ENCODE measurements around the gene TTC19. TPM values are rescaled to one million over a fixed set of nuclear protein-coding genes. Genes with fewer than 3 reads are reported as not detected.
"Not testable (repeated sequence)": the region's sequence is repeated elsewhere in the genome, so short reads cannot be mapped to it uniquely, and the experiment has no call there.

The TTC19 gene
- total RNA-seq, 1 donor from 2014 or later, result 35.3 TPM

DNA sequence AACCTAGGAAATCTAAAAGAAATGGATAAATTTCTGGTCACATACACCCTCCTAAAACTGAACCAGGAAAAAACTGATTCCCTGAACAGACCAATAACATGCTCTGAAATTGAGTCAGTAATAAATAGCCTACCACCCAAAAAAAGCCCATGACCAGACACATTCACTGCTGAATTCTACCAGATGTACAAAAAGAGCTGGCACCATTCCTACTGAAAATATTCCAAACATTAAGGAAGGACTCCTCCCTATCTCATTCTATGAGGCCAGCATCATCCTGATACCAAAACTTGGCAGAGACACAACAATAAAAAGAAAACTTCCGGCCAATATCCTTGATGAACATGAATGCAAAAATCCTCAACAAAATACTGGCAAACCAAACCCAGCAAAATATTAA, 52.9 kb downstream of the TTC19 start:
- Mint-ChIP-seq H3K27me3 (ENCODE audit: low read depth) (no peaks in the 10 kb centered on the region), H3K4me3 (ENCODE audit: low read depth) (no peak overlapping the region), H3K27ac (no peak overlapping the region), H3K4me1 (ENCODE audit: low read depth) (peaks cover 13% of the 10 kb centered on the region), H3K9me3 (peaks cover 4% of the 10 kb centered on the region), H3K36me3 (ENCODE audit: low read depth) (peaks cover 63% of the 10 kb centered on the region)
- no peak for DNase-seq (ENCODE audit: low spot score)
- intact Hi-C loops (cut with micrococcal nuclease), result no loop called here

DNA sequence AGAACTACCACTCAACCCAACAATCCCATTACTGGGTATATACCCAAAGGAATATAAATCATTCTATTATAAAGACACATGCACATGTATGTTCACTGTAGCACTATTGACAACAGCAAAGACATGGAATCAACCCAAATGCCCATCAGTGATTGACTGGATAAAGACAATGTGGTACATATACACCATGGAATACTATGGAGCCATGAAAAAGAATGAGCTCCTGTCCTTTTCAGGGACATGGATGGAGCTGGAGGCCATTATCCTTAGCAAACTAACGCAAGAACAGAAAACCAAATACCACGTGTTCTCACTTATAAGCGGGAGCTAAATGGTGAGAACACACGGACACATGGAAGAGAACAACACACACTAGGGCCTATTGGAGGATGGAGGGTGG, 55.5 kb downstream of the TTC19 start:
- H3K27ac Mint-ChIP-seq; H3K9me3 Mint-ChIP-seq; H3K27me3 Mint-ChIP-seq (ENCODE audit: low read depth); DNase-seq (ENCODE audit: low spot score); intact Hi-C loops (cut with micrococcal nuclease); H3K4me3 Mint-ChIP-seq (ENCODE audit: low read depth); H3K4me1 Mint-ChIP-seq (ENCODE audit: low read depth): not testable (repeated sequence)
- H3K36me3 Mint-ChIP-seq (ENCODE audit: low read depth), result peaks cover 71% of the 10 kb centered on the region

DNA sequence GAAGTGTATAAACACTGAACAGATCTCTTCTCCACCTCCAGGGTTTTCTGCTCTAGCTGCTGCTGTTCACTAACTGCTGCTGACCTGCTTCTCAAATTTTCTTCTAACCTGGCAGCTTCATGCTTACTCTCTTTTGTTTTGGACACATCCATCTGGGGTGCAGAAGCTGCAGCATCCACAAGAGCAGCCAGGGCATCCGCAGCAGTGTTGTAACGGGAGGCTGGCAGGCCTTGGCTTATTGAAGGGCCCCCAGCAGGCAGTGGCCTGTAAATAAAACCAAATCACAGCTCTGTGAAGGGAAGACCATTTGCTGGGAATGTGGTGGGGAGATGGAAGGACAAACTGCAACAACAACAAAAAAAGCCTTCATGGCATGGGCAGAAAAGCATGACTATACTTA, 62.0 kb downstream of the TTC19 start:
- Mint-ChIP-seq H3K27ac (no peak overlapping the region), H3K9me3 (no peaks in the 10 kb centered on the region), H3K4me1 (ENCODE audit: low read depth) (peaks cover 2% of the 10 kb centered on the region), H3K27me3 (ENCODE audit: low read depth) (no peaks in the 10 kb centered on the region), H3K36me3 (ENCODE audit: low read depth) (peaks cover 75% of the 10 kb centered on the region), H3K4me3 (ENCODE audit: low read depth) (no peak overlapping the region)
- no peak for DNase-seq (ENCODE audit: low spot score)
- intact Hi-C loops (cut with micrococcal nuclease), result no loop called here

DNA sequence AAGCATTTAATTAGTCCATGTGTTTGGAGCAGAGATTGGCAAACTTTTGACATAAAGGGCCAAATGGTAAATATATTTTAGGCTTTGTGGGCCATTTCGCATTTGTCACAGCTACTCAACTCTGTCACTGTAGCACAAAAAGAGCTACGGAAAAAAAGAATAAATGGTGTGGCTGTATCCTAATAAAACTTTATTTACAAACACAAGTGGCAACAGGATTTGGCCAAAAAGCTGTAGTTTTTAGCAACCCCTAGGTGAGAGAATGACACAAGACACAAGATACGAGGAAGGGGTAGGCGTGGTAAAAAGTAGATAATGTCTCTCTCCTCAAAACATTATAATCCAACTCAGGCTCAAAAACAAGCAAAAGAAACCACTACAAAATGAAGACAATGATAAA, 66.5 kb downstream of the TTC19 start:
- Mint-ChIP-seq H3K4me1 (ENCODE audit: low read depth) (peaks cover 2% of the 10 kb centered on the region), H3K9me3 (no peaks in the 10 kb centered on the region), H3K27ac (no peak overlapping the region), H3K36me3 (ENCODE audit: low read depth) (peaks cover 84% of the 10 kb centered on the region), H3K27me3 (ENCODE audit: low read depth) (no peaks in the 10 kb centered on the region), H3K4me3 (ENCODE audit: low read depth) (no peak overlapping the region)
- intact Hi-C loops (cut with micrococcal nuclease), result no loop called here
- DNase-seq (ENCODE audit: low spot score), result no peak

DNA sequence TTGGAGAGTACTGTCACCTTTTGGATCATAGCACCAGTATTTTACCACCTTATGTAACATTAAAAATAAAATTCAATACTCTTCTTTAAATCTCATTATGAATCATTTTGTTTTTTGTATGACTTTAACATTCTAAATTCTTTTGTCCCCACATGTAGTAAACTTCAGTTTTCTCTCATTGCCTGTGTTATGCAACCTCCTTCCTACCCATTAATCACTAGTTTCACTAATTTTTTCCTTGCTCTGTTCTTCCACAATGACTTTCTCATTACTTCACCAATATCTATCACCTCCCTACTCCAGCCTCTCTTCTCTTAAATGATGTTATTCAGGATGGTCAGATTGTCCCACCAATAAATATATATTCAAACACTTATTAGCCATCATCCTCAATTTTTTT, 68.7 kb downstream of the TTC19 start:
- Mint-ChIP-seq H3K4me3 (ENCODE audit: low read depth) (no peak overlapping the region), H3K9me3 (no peaks in the 10 kb centered on the region), H3K4me1 (ENCODE audit: low read depth) (peaks cover 2% of the 10 kb centered on the region), H3K36me3 (ENCODE audit: low read depth) (peaks cover 79% of the 10 kb centered on the region), H3K27ac (no peak overlapping the region), H3K27me3 (ENCODE audit: low read depth) (no peaks in the 10 kb centered on the region)
- DNase-seq (ENCODE audit: low spot score), result no peak
- intact Hi-C loops (cut with micrococcal nuclease), result no loop called here

DNA sequence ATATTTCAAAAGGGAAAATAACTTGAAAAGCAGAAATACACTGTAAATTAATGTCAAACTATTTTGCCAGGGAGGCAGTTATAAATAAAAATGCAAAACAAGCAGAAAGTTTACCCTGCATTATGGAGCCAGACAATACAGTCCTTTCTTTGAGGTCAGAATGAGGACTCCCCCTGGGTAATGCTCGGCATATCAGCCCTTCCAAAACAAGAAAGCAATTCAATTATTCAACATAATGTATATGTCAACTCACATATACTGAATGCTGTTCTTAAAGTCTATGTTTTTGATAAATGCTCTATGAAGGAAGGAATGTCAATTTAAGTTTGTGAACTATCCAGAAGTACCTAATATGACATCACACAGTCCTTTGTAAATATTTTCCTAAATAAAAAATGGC, 72.4 kb downstream of the TTC19 start:
- no peak overlapping the region for H3K4me3 Mint-ChIP-seq (ENCODE audit: low read depth)
- H3K9me3 Mint-ChIP-seq, result no peaks in the 10 kb centered on the region
- H3K27me3 Mint-ChIP-seq (ENCODE audit: low read depth), result no peaks in the 10 kb centered on the region
- no peak for DNase-seq (ENCODE audit: low spot score)
- intact Hi-C loops (cut with micrococcal nuclease), result no loop called here
- peaks cover 2% of the 10 kb centered on the region for H3K4me1 Mint-ChIP-seq (ENCODE audit: low read depth)
- peaks cover 70% of the 10 kb centered on the region for H3K36me3 Mint-ChIP-seq (ENCODE audit: low read depth)
- H3K27ac Mint-ChIP-seq, result no peak overlapping the region

DNA sequence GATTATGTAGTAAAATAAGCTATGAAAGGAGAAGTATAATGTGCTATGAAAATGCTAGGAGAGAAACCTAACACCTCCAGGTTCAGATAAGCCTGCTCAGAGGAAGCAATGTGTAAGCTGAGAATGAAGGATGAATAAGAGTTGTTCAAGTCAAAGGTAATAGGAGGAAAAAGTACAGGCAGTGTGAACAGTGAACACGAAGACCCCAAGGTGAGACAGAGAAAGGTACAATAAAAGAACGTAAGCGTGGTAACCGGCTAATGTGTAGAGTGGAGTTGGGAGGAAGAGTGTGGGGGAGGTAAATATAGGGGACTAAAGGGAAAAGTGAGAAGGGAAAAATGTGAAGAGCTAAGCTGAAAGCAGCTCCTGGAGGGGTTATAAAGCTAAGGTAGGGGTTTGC, 74.2 kb downstream of the TTC19 start:
- intact Hi-C loops (cut with micrococcal nuclease), result no loop called here
- Mint-ChIP-seq H3K4me1 (ENCODE audit: low read depth) (no peaks in the 10 kb centered on the region), H3K4me3 (ENCODE audit: low read depth) (no peak overlapping the region), H3K27me3 (ENCODE audit: low read depth) (no peaks in the 10 kb centered on the region), H3K9me3 (no peaks in the 10 kb centered on the region), H3K36me3 (ENCODE audit: low read depth) (peaks cover 68% of the 10 kb centered on the region), H3K27ac (no peak overlapping the region)
- DNase-seq (ENCODE audit: low spot score), result no peak

DNA sequence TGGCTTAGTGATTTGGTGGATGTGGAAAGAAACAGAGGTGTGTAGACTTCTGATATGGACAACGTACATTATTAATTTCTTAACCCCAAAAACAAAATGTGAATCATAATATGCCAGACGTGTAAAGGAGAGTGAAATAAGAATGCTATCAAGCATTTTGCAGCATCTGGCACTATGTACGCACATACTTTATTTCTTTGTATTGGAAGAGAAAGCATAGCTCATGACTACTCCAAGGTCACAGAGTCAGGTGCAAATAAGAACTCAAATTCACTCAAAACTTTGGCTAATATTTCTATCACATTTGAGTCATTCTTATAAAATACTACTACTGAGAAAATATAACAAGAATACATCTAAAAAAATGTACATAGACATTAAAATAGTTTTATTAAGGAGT, 74.8 kb downstream of the TTC19 start:
- no peak overlapping the region for H3K27ac Mint-ChIP-seq

DNA sequence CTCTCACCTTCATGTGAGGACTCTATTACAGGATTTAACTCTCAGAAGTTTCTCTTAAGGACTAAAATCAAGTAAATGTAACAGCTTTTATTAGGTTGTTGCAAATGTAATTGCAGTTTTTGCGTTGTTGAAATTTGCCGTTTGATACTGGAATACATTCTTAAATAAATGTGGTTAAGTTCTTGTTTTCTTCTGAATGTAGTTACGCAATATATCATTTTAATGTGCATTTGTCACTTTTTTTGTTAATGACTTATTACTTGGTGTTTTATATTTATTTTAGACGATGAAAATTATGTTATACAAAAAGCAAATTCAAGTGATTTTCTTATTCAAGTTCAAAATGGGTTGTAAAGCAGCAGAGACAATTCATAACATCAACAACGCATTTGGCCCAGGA, 76.3 kb downstream of the TTC19 start:
- no peaks in the 10 kb centered on the region for H3K4me1 Mint-ChIP-seq (ENCODE audit: low read depth)
- DNase-seq (ENCODE audit: low spot score), result no peak
- no peak overlapping the region for H3K4me3 Mint-ChIP-seq (ENCODE audit: low read depth)
- H3K9me3 Mint-ChIP-seq, result no peaks in the 10 kb centered on the region
- no peak overlapping the region for H3K27ac Mint-ChIP-seq
- H3K27me3 Mint-ChIP-seq (ENCODE audit: low read depth), result no peaks in the 10 kb centered on the region
- peaks cover 66% of the 10 kb centered on the region for H3K36me3 Mint-ChIP-seq (ENCODE audit: low read depth)
- intact Hi-C loops (cut with micrococcal nuclease), result no loop called here

More for the DNA sequence above, 74.8 kb downstream of the TTC19 start:
- no peaks in the 10 kb centered on the region for H3K4me1 Mint-ChIP-seq (ENCODE audit: low read depth)
- H3K36me3 Mint-ChIP-seq (ENCODE audit: low read depth), result peaks cover 69% of the 10 kb centered on the region
- intact Hi-C loops (cut with micrococcal nuclease), result no loop called here
- no peak for DNase-seq (ENCODE audit: low spot score)
- no peaks in the 10 kb centered on the region for H3K27me3 Mint-ChIP-seq (ENCODE audit: low read depth)
- H3K9me3 Mint-ChIP-seq, result no peaks in the 10 kb centered on the region
- H3K4me3 Mint-ChIP-seq (ENCODE audit: low read depth), result no peak overlapping the region

Other genes with a start within 250 kb of the TTC19 start
- gene ADORA2B, start 54.7 kb upstream of the TTC19 start, total RNA-seq, result 3.6 and 4.2 TPM in 2 replicates
- 12.8 and 14.2 TPM in 2 replicates for gene ZSWIM7, start 120 bp upstream of the TTC19 start, total RNA-seq
- 134 and 139 TPM in 2 replicates for gene NCOR1, start 215.7 kb downstream of the TTC19 start, total RNA-seq
- gene PIGL, start 217.4 kb downstream of the TTC19 start, total RNA-seq, result 40.1 and 40.6 TPM in 2 replicates

Data from activated T-helper 2 cell treated with anti-CD3 and anti-CD28 coated beads, Interferon-gamma antibody, Interleukin-2, Interleukin-4, amounts not matched to agents 10 μg/mL and 5 μg/mL and 100 μg/mL, durations not matched to agents 14 hours and 24 hours and 36 hours (primary cell).